Measurements from ENCODE around the gene AUTS2. TPM values are rescaled to one million over a fixed set of nuclear protein-coding genes. Genes with fewer than 3 reads are reported as not detected.

Gene AUTS2
- total RNA-seq, 1 donor from 2014 or later, result 56.0 TPM

DNA sequence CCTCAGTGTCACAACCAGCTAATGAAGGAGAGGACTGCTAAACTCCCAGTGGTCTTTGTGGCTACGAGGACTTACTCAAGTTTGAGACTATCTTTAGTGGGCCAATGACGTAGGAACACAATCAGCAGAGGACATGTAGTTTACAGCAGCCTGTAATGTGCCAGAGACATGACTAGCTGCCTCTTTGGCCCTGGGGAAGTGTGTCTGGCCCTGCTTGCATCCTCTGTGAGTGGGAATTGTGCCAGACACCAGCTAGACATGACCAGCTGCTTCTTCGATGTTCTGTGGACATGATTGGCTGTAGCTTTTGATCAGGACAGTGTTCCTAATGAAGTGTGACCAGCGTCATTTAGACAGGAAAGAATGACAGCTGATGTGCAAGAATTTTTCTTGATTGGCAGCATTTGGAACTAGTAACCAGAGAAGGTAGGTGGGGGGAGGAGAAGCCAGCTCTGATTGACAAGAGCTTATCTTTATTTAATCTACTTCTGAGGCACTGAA is 141.7 kb downstream of the AUTS2 start:
- Histone ChIP-seq H3K27ac (no peak overlapping the region), H3K9me3 (no peaks in the 10 kb centered on the region), H3K27me3 (no peaks in the 10 kb centered on the region), H3K4me3 (no peak overlapping the region), H3K4me1 (peaks cover 6% of the 10 kb centered on the region), H3K36me3 (no peaks in the 10 kb centered on the region)
- TF ChIP-seq, protein P1, sequence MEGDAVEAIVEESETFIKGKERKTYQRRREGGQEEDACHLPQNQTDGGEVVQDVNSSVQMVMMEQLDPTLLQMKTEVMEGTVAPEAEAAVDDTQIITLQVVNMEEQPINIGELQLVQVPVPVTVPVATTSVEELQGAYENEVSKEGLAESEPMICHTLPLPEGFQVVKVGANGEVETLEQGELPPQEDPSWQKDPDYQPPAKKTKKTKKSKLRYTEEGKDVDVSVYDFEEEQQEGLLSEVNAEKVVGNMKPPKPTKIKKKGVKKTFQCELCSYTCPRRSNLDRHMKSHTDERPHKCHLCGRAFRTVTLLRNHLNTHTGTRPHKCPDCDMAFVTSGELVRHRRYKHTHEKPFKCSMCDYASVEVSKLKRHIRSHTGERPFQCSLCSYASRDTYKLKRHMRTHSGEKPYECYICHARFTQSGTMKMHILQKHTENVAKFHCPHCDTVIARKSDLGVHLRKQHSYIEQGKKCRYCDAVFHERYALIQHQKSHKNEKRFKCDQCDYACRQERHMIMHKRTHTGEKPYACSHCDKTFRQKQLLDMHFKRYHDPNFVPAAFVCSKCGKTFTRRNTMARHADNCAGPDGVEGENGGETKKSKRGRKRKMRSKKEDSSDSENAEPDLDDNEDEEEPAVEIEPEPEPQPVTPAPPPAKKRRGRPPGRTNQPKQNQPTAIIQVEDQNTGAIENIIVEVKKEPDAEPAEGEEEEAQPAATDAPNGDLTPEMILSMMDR (IDR thresholded peaks at IDR 0.05), result no peak
- intact Hi-C loops (cut with DNase I), result no loop called here
- DNase-seq (no peak), ATAC-seq (peak; percentile 37)

DNA sequence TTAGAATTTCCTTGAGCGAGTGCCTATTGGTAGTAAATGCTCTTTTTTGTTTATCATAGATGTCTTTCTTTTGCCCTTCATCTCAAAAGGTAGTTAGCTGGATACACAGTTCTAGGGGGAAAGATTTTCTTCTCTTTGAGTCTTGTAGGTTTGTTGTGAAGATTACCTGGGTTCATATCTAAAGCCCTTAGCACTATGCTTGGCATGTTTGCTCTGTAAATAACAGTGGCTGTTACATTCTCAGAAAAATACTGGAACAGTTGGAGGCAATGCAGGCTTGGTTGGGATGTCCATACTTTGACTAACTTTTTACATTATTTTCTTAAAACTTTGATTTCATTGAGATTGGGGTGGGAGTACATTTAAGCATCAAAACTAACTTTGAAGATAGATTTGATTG is 144.0 kb downstream of the AUTS2 start:
- TF ChIP-seq, protein P1 (IDR thresholded peaks at IDR 0.05), result no peak
- Histone ChIP-seq H3K27me3 (no peaks in the 10 kb centered on the region), H3K4me3 (no peak overlapping the region), H3K4me1 (peaks cover 6% of the 10 kb centered on the region), H3K9me3 (no peaks in the 10 kb centered on the region), H3K27ac (no peak overlapping the region), H3K36me3 (no peaks in the 10 kb centered on the region)
- ATAC-seq, result no peak
- intact Hi-C loops (cut with DNase I), result no loop called here
- DNase-seq, result no peak

DNA sequence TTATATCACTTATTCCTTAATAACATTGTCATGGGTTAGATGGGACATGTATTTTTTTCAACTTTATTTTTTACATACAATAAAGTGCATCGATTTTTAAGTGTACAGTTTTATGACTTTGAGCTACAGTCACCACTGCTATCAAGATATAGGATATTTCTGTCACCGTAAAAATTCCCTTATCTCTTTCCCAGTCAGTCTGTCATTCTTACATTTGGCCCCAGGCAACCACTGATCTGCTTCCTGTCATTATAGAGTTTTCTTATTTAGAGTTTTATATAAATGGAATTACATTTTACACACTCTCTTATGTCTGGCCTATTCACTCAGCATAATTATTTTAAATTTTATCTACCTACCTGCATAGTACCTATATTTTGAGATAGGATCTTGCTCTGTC is 145.2 kb downstream of the AUTS2 start:
- Histone ChIP-seq H3K4me3 (no peak overlapping the region), H3K9me3 (no peaks in the 10 kb centered on the region), H3K4me1 (peaks cover 7% of the 10 kb centered on the region), H3K27ac (no peak overlapping the region), H3K27me3 (no peaks in the 10 kb centered on the region), H3K36me3 (no peaks in the 10 kb centered on the region)
- intact Hi-C loops (cut with DNase I), result no loop called here
- no peak for ATAC-seq
- DNase-seq, result no peak
- TF ChIP-seq, protein P1 (IDR thresholded peaks at IDR 0.05), result no peak

DNA sequence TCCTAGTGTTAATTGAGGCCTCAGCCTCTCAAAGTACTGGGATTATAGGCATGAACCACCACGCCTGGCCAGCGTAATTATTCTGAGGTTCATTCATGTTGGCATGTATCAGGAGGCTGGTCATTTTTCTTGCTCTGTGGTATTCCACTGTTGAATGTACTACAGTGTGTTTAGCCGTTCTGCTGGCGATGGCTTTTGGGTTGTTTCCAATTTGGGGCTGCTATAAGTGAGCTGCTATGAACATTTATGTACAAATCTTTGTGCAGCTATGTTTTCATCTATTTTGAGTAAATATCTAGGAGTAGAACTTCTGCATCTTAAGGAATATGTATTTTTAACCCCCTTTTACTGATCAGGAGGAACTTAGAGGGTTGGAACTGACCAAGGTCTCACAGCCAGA is 145.8 kb downstream of the AUTS2 start:
- peaks cover 12% of the 10 kb centered on the region for H3K4me1 ChIP-seq
- no peaks in the 10 kb centered on the region for H3K27me3 ChIP-seq
- H3K36me3 ChIP-seq, result no peaks in the 10 kb centered on the region
- DNase-seq, result no peak
- no peaks in the 10 kb centered on the region for H3K9me3 ChIP-seq
- no peak for ATAC-seq
- H3K4me3 ChIP-seq, result no peak overlapping the region
- TF ChIP-seq, protein P1 (IDR thresholded peaks at IDR 0.05), result no peak
- intact Hi-C loops (cut with DNase I), result no loop called here
- no peak overlapping the region for H3K27ac ChIP-seq

DNA sequence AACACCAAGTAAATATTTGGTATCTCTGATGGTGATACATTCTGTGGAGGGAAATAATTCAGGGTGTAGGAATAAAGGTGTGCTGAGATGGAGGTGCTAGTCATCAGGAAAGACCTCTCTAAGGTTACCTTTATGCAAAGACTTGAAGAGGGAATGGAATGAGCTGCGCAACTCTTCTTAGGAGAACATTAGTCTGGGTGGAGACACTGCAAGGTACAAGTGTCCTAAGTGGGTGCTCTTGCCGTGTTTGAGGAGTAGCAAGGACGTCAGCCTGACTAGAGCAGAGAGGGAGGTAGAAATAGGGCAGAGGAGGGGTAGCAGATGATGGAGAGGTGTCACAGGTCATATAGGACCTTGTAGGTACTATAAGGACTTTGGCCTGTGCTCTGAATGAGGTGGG is 148.1 kb downstream of the AUTS2 start:
- H3K36me3 ChIP-seq, result no peaks in the 10 kb centered on the region
- TF ChIP-seq, protein P1 (IDR thresholded peaks at IDR 0.05), result no peak
- H3K4me1 ChIP-seq, result peaks cover 6% of the 10 kb centered on the region
- H3K27ac ChIP-seq, result no peak overlapping the region
- DNase-seq, result no peak
- intact Hi-C loops (cut with DNase I), result no loop called here
- peak; percentile 65 for ATAC-seq
- no peaks in the 10 kb centered on the region for H3K27me3 ChIP-seq
- H3K9me3 ChIP-seq, result no peaks in the 10 kb centered on the region
- no peak overlapping the region for H3K4me3 ChIP-seq

DNA sequence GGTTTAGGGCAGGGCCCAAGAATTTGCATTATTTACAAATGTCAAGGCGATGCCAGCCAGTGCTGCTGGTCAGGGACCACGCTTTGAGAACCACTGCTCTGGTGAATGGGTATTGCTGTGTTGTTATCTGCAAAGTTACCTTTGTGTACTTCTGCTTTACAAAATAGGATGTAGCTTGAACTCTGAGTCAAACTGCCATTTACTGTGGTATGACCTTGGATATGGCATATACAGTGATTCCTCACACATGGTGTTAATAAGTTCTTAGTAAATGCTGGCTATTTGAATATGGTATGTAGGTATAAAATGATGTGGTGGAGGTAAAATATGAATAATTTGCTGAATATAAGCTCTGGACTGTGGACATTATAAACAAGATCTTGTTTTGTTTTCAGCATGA is 148.9 kb downstream of the AUTS2 start:
- DNase-seq (no peak), ATAC-seq (no peak)
- no peaks in the 10 kb centered on the region for H3K36me3 ChIP-seq
- intact Hi-C loops (cut with DNase I), result no loop called here
- no peak overlapping the region for H3K27ac ChIP-seq
- TF ChIP-seq, protein P1 (IDR thresholded peaks at IDR 0.05), result no peak
- no peaks in the 10 kb centered on the region for H3K9me3 ChIP-seq
- no peaks in the 10 kb centered on the region for H3K27me3 ChIP-seq
- H3K4me1 ChIP-seq, result peaks cover 6% of the 10 kb centered on the region
- H3K4me3 ChIP-seq, result no peak overlapping the region
